Melanocyte of skin (primary cell): ENCODE results near the gene CLDND2. TPM values are rescaled to one million over a fixed set of nuclear protein-coding genes. Genes with fewer than 3 reads are reported as not detected.

Experiments
- total RNA-seq, 2 donors: library from RNA; depleted of rRNA; stranded (reverse); fragments of >200 nt; gene quantifications; 2 replicates each; pipeline ENCODE4 v1.2.3, GENCODE V29; 2012

CLDND2 gene, protein sequence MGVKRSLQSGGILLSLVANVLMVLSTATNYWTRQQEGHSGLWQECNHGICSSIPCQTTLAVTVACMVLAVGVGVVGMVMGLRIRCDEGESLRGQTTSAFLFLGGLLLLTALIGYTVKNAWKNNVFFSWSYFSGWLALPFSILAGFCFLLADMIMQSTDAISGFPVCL
- total RNA-seq: not detected

DNA sequence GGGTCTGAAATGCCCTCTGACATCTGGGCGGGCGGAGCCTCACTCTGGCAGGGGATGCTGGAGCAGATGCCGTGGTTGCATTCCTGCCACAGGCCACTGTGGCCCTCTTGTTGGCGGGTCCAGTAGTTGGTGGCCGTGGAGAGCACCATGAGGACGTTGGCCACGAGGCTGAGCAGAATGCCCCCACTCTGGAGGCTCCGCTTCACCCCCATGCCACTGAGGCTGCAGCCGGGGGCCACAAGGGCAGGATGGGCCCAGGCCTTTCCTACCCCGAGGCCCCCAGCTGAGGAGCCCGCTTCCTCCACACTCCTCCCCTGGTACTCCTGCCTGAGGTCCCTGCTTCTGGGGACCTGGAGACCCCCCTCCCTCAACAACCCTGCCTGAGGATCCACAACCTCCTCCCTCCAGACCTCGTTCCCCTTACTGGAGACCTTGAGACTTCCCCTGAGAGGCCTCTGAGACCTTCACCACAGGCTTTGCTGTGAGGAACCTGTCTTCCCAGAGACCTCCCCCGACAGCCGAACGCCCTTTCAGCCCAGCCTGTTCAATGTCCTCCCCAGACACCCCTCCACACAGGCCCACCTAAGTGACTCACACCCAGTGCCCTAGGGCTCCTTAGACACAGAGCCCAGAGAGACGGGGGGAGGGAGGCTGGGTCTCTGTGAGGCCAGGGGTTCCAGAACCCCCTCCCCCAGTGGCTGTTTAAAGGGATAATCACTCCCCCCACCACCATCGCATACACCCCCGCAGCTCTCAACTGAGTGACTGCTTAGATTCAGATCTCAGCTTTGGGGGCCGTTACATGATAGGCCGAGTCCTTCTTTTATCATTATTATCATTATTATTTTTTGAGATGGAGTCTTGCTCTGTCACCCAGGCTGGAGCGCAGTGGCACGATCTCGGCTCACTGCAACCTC lies at the start of gene CLDND2:
CLDND2 (minus strand) TSS at position 638 of the 917 bp plus-strand sequence; CDS start at position 212, 426 bp downstream.

DNA sequence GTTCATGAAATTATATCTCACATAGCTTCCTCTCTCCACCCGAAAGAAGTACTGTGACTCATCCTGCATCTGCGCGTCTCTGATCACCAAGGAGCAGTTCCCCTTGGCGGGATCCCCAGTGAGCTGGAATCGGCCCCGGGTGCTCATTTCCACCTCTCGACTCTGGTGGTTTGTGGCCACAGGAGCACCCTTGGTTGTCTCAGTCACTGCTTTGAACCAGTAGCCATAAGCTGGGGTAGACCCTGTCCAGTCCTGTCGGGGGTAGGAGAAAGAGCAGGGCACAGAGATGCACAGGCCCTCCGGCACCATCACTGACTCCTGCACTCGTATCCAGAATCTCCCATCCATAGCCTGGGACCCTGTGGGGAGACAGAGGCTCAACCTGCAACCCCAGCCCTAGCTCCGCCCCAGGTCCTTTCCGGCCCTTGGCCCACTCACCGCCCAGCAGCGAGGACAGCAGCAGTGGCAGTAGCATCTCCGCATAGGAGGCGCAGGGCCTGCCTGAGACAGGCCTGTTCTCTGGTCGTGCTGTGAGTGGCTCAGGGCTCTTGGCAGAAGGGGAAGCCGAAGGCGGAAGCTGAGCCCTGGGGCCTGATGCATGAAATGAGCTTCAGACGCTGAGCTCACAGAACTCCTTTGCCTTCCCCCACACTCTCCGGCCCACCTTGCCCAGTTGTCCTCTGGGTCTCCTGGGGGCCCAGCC lies 48.5 kb upstream of the CLDND2 start, which contains the start of gene SIGLEC10:
SIGLEC10 (minus strand) TSS at position 536 of the 703 bp plus-strand sequence; CDS start at position 475, 61 bp downstream.

DNA sequence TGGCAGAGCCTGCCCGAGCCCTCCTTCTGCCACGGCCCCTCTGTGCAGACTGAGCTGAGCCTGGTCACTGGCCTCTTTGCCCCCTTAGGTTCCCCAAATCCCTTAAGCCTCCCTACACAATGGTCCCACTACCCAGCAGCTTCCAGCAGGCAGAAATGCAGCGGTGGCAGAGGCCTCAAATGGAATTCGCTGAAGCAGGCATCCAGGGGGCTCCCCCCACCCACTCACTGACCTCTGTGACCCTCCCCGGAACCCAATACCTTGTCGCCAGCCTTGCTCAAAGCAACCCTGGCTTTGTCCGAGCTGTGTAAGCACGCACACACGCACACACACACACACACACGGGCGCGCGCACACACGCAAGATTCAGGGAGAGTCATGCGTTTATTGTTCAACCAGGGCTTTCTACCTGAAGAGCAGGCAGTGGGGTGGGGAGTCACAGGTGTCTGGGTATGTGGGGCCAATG lies 19.2 kb upstream of the CLDND2 start, which contains the start of gene LIM2:
LIM2 (minus strand) TSS at position 51 of the 466 bp plus-strand sequence. CDS start 531 bp downstream, outside the sequence.

DNA sequence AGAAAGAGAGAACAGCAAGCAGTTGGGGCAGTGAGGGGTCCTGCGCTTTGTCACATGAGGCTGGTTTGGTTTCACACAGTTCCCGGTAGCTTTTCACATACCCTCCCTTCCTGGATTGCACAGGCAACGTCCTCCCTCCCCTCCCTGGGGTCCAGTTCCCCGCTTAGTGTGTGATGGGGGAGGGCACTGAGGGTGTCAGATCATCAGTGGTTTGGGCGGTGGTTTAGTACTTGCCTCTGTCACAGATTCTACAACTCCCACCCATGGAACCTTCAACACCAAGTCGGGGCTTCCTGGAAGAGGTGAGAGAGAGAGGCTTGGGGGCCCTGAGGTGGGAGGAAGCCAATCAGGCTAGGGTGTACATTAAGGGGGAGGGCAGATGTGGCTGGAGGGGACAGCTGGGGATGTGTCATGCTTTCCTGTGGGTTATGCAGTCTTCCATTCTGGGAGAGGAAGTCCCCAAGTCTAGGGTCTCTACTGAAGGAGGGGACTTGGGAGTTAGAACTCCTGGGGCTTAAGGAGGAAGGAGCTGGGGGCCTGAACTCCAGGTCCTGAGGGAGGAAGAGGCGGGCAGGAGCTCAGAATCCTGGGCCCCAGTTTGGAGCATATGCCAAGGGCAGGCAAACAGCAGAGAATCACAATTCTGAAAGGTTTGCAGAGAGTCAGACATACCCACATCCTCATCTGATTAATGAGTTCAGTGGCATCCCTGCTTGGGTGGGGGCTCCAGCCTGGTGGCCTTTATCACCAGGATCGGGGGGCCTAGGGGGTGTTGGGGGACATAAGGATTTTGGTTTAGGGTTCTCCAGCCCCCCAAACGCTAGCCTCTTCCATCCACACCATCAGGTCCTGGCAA lies 4.1 kb upstream of the CLDND2 start, which contains the start of gene NKG7:
NKG7 (minus strand) TSS at position 6 of the 856 bp plus-strand sequence. CDS start 119 bp downstream, outside the sequence.

DNA sequence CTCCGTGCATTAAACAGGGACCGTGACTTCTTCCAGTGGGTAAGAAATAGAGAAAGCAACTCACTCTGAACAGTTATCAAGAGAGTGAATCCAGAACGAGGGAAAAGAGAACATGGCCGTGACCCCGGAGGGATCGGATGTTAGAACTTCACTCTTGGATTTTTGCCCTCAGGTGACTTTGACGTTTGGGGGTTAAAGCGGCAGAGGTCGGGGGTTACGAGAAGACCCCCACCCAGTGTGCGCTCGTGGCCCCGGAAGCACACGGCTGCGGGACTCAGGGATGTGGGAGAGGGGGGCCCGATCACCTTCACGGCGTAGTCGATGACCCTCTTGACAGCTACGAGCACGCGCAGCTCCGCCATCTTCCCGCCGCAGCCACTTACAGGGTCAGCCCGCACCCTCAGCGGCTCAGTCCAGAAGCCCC lies 2.8 kb downstream of the CLDND2 start, which contains the start of gene ETFB:
ETFB (minus strand) TSS at position 424 of the 424 bp plus-strand sequence; CDS start at position 362, 62 bp downstream.

DNA sequence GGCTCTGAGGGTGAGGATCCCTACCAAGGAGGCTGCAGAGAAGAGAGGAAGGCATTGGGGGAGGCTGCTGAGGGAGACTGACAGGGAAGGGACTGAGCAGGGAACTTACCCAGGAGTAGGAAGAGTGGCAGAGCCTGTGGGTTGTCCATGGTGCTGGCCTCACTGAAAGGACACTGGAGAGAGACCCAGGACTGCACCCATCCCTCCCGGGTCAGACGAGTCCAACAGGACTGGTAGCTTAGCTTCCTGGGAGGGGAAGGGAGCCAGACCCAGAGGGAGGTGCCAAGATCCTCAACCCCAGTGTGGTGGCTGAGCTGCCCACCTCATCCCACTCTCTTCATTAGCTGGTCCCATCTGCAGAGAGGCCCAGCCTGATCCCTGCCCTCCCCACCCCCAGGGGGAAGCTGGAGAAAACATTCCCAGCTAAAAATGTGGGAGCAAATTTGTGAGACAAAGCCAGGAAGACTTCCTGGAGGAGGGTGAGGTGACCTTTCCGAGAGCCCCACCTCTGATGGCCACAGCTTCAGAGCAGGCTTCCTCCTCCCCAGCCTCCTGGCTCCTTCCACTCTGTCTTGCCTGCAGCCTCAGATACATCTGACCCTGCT lies 26.7 kb downstream of the CLDND2 start, which contains the start of gene VSIG10L:
VSIG10L (minus strand) TSS at position 164 of the 605 bp plus-strand sequence; CDS start at position 149, 15 bp downstream.

Other genes with a start within 250 kb of the CLDND2 start
- gene SIGLEC9, start 244.1 kb downstream of the CLDND2 start, total RNA-seq: not detected
- gene SIGLEC7, start 226.7 kb downstream of the CLDND2 start, total RNA-seq: not detected
- gene CD33, start 143.9 kb downstream of the CLDND2 start, total RNA-seq: not detected
- not detected for gene SIGLECL1, start 117.9 kb downstream of the CLDND2 start, total RNA-seq
- gene IGLON5, start 57.4 kb downstream of the CLDND2 start, total RNA-seq: not detected
- gene VSIG10L, start 26.9 kb downstream of the CLDND2 start, total RNA-seq: 1 to 10 TPM; 2.1 to 3.7 TPM
- gene ETFB, start 2.6 kb downstream of the CLDND2 start, total RNA-seq: 100 to 1,000 TPM; 106 to 145 TPM
- not detected for gene NKG7, start 3.7 kb upstream of the CLDND2 start, total RNA-seq
- gene LIM2, start 19.0 kb upstream of the CLDND2 start, total RNA-seq: not detected
- not detected for gene C19orf84, start 21.6 kb upstream of the CLDND2 start, total RNA-seq
- not detected for gene SIGLEC10, start 48.6 kb upstream of the CLDND2 start, total RNA-seq
- not detected for gene SIGLEC8, start 89.5 kb upstream of the CLDND2 start, total RNA-seq
- gene CEACAM18, start 109.5 kb upstream of the CLDND2 start, total RNA-seq: not detected
- not detected for gene SIGLEC12, start 132.8 kb upstream of the CLDND2 start, total RNA-seq
- gene SIGLEC6, start 162.7 kb upstream of the CLDND2 start, total RNA-seq: not detected
- gene ZNF175, start 202.3 kb upstream of the CLDND2 start, total RNA-seq: 1 to 10 TPM; 4.3 to 6.5 TPM